ENCODE measurements around the gene SMCO4. TPM values are rescaled to one million over a fixed set of nuclear protein-coding genes. Genes with fewer than 3 reads are reported as not detected.
A peak's percentile ranks its signal among the peaks of the same experiment; 100 is the strongest.
"Not testable (repeated sequence)": the region's sequence is repeated elsewhere in the genome, so short reads cannot be mapped to it uniquely, and the experiment has no call there.

Gene SMCO4, protein sequence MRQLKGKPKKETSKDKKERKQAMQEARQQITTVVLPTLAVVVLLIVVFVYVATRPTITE
- 40.0 TPM for total RNA-seq
- long read RNA-seq, transcript SMCO4-201 (3 exons, 1,104 nt): major isoform, 37 of 55 reads
- long read RNA-seq, partial matches to known transcripts: 1 of 55 reads
- long read RNA-seq, other reads (novel, unspliced or antisense): 17 of 55 reads

DNA sequence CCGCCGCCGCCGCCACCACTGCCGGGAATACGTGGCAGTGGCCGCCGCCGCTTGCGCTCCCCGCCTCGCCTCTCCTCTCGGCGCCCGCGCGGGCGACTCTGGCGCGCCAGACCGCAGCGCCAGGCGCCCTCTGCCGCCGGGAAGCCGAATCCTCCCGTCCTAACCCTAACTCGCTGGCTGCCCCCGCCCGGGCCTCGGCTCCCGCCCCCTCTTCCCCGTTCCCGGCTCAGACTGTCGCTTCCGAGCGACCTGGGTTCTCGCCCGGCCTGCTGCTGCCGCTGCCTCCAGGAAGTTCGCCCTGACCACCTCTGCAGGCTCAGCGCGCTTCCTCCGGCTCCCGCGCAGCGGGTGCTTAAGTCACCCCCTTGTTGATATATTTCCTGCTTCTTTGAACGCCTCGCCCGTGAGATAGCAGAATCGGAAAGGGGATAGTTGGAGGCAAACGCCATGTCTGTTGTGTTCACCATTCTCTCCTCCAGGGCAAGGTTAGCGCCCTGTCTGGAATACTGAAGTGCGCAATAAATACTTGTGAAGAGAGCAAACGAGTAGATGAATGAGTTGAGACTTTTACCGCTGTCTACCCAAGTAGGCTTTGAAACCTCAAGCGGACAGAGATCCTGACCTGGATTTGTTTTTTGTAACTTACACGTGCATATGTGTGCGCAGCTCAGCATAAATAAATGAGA is at the start of gene SMCO4:
TSS of gene SMCO4 (minus strand) at position 100 of the 686 bp plus-strand sequence. CDS start 64,202 bp downstream, outside the sequence.
- DNase-seq (ENCODE audit: low spot score): peak; percentile 91
- intact Hi-C loops (cut with DNase I): loop anchor here (1.0 to 5.0 kb wide), 2 partner anchors 119 to 308 kb away; partner anchors contain the start of gene CEP295

DNA sequence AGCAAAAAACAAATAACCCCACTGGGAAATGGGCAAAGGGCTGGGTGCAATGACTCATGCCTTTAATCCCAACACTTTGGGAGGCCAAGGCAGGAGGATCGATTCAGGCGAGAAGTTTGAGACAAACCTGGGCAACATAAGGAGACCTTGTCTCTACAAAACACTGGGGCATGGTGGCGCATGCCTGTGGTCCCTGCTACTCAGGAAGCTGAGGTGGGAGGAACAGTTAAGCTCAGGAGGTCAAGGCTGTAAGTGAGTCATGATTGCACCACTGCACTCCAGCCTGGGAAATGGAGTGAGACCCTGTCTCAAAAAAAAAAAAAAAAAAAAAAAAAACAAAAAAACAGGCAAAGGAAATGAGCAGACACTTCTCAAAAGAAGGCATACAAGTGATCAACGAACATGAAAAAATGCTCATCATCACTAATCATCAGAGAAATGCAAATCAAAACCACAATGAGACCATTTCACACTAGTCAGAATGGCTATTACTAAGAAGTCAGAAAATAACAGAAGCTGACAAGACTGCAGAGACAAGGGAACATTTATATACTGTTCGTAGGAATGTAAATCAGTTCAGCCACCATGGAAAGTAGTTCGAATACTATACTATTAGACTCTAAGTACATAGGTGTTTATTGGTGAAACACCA is 48.2 kb upstream of the SMCO4 start:
- no peak for DNase-seq (ENCODE audit: low spot score)
- intact Hi-C loops (cut with DNase I): no loop called here

DNA sequence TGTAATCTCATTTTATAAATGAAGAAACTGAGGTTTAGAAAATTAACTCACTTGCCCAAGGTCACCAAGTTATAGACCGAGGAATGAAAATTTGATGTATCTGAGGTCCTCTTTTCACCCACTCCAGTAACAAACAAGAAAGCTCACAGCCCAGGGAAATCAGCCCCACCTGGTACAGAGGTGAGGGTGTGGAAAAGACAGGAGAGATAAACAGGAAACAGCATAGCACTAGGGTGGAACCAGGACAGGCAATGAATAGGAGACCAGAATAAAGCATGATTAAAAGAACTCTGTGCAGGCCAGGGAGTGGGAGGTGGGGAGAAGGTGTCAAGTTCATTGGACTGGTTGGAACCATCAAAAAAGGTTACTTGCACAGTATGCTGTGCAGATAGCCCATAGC is 46.2 kb upstream of the SMCO4 start:
- no peak for DNase-seq (ENCODE audit: low spot score)
- intact Hi-C loops (cut with DNase I): no loop called here

DNA sequence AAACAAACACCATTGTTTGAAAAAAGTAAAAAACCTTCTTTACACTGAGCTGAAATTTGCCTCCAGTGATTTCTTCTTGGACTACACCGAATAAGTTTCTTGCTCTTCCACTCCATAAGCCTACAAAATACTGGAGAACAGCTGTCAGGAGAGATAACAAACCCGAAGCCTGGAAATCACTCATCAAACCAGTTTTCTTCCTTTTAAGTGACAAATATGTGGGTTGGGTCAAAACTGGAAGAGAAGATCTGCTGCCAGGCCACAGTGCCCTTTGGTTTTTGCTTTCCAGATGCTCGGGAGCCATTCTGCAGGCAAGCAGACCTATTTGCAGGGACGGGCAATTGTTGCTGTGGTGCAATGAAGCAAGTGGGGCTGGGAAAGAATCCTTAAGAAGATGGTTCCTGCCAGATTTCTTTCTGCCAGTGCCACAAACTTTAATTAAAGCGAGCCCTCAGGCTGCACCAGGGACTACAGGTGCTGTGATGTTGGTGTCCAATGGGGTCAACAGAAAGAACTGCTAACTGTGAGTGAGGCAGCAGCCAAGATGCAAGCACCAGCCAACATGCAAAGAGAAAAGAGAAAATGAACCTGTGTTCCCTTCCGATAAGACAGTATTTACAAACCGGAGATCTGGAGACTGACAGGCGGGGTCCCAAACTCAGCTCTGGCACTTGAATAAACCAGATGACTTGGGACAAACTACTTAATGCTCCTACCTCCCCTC is 44.8 kb upstream of the SMCO4 start:
- intact Hi-C loops (cut with DNase I): no loop called here
- DNase-seq (ENCODE audit: low spot score): no peak

DNA sequence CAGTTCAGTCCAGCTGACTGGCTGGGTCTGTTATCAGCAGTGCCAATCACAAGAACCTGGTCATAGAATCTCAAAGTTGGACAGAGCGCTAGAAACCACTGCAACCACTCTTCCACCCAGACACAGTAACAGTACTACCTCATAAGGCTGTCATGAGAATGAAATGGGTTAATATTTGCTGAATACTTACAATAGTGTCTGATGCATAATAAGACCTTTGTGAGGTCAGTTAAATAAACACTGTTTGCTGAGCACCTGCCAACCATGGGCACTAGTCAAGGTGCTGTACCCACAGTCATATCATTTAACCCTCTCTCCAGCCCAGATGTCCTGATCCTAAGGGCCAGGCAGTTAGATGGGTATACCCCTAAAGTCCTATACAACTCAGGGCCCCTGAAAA is 44.2 kb upstream of the SMCO4 start:
- DNase-seq (ENCODE audit: low spot score); intact Hi-C loops (cut with DNase I): not testable (repeated sequence)

DNA sequence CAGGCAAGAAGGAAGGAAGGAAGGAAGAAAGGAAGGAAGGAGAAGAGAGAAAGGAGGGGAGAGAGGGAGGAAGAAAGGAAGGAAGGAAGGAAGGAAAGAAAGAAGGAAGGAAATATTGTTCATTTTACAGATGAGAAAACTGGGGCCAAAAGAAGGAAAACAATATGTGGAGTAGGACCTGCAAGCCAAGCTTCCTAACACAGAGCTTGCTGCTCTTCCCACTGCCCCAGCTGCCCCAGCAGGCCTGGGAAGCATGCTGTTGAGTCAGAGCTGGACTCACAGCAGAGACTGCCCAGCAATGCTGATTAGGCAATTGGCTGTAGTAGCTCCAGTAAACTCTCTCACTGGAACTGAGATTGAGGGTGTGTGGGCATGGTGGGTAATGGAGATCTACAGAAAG is 42.6 kb upstream of the SMCO4 start:
- DNase-seq (ENCODE audit: low spot score): no peak
- intact Hi-C loops (cut with DNase I): no loop called here

DNA sequence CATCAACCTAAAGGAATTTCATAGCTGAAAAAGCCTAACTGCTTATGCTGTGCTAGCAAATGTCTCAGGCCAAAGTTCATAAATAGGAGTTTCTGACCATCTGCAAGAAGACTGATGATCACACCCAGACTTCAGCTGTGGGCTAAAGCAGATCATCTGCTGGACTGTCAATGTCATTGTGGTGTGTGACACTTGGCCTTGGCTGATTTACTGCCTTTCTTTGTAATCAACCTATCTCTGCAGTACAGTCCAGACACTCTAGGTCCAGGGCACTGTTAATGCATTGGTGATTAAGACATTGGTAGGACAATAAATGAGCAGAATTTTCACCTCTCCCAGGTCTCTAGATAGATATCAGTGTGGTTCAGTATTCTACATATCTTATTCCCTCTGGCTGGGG is 40.3 kb upstream of the SMCO4 start:
- DNase-seq (ENCODE audit: low spot score): no peak
- intact Hi-C loops (cut with DNase I): no loop called here

DNA sequence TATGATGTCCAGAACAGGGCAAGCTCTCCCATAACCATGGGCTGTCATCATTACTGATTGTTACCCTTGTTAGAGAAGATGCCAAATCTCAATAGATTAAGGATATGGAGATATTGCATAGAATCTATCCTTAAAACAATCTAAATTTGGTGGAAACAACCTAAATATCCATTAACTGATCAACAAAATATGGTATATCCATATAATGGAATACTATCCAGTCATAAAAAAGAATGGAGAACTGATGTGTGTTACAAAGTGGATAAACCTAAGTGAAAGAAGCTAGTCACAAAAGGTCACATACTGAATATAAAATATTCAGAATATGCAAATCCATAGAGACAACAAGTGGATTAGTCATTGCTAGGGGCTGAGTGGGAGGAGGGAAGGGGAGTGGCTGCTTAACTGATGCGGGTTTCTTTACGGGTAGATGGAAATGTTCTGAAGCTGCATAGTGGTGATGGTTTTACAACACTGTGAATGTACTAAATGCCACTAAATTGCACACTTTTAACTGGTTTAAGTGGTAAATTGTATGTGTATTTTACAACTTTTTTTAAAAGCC is 36.1 kb upstream of the SMCO4 start:
- DNase-seq (ENCODE audit: low spot score): no peak
- intact Hi-C loops (cut with DNase I): no loop called here

DNA sequence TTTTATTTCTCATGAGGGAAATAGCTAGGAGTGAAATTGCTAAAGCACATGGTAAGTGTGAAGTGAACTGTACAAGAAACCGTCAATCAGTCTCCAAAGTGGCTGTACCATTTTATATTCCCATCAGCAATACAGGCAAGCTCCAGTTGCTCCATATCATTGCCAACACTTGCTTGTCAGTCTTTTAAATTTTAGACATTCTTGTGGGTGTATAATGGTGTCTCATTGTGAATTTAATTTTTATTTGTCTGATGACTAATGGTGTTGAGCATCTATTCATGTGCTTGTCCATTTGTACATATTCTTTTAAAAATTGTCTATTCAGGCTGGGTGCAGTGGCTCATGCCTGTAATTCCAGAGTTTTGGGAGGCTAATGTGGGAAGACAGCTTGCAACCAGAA is 34.1 kb upstream of the SMCO4 start:
- DNase-seq (ENCODE audit: low spot score): no peak
- intact Hi-C loops (cut with DNase I): no loop called here

DNA sequence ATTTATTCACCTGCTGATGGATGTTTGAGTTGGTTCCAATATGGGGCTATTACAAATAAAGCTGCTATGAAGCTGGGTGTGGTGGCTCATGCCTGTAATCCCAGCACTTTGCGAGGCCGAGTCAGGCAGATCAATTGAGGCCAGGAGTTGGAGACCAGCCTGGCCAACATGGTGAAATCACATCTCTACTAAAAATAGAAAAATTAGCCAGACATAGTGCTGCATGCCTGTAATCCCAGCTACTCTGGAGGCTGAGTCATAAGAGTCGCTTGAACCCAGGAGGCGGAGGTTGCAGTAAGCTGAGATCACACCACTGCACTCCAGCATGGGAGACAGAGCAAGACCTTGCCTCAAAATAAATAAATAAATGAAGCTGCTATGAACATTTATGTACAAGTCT is 33.7 kb upstream of the SMCO4 start:
- intact Hi-C loops (cut with DNase I); DNase-seq (ENCODE audit: low spot score): not testable (repeated sequence)

DNA sequence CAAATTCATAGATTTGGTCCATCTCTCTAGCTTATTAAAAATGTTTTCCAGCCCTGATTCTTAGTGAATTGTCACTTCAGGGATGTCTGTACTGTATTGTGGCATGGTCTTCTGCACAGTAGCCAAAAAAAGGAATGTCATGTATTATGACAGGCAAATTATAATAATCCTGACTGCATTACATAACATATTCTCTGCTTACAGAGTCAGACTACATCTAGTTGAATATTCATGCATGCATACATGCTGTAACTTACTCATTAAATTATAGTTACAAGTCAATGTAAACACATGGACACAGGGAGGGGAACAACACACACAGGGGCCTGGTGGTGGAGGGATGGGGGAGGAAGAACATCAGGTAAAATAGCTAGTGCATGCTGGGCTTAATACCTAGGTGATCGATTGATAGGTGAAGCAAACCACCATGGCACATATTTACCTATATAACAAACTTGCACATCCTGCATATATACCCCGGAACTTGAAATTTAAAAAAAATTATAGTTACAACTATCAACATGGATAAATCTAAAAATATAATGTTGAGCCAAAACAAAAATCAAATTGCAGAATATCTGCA is 31.5 kb upstream of the SMCO4 start:
- intact Hi-C loops (cut with DNase I): no loop called here
- no peak for DNase-seq (ENCODE audit: low spot score)

DNA sequence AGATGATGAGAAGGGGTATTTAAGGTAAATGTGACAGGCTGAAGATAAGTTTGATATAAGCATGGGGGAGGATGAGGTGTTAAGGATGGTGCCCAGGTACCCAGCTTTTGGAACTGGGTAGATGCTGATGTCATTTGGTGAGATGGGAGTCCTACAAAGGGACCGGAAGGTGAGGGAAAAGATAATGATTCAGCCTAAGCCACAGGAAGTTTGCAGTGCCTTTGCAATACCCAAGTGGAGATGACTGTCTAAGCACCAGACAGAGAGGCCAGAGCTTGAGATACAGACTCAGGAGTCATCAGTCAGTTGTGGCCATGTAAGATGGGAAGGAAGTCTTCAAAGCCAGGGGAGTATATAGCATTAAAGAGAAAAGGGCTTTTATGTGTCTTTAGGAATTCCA is 30.0 kb upstream of the SMCO4 start:
- intact Hi-C loops (cut with DNase I): no loop called here
- DNase-seq (ENCODE audit: low spot score): no peak

DNA sequence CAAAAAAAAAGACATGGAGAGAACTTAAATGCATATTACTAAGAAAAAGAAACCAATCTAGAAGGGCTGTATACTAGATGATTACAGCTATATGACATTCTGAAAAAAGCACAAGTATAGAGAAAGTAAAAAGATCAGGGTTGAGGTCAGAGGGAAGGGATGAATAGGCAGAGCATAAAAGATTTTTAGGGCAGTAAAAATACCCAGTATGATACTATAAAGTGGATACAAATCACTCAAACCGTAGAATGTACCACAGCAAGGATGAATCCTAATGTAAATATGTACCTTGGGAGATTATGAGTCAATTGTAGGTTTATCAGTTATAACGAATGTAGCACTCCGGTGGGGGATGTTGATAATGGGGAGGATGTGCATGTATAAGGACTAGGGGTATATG is 29.4 kb upstream of the SMCO4 start:
- intact Hi-C loops (cut with DNase I): no loop called here
- no peak for DNase-seq (ENCODE audit: low spot score)

DNA sequence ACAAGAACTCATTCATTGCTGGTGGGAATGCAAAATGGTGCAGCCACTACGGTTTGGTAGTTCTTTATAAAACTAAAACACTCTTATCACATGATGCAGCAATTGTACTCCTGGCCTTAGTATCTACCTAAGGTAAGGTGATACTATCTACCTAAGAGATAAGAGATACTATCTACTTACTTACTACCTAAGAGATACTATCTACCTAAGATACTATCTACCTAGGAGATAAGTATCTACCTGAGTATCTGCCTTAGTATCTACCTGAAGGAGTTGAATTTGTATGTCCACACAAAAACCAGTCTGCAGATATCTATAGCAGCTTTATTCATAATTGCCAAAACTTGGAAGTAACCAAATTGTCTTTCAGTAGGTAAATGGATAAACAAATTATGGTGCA is 29.0 kb upstream of the SMCO4 start:
- intact Hi-C loops (cut with DNase I): no loop called here
- no peak for DNase-seq (ENCODE audit: low spot score)

DNA sequence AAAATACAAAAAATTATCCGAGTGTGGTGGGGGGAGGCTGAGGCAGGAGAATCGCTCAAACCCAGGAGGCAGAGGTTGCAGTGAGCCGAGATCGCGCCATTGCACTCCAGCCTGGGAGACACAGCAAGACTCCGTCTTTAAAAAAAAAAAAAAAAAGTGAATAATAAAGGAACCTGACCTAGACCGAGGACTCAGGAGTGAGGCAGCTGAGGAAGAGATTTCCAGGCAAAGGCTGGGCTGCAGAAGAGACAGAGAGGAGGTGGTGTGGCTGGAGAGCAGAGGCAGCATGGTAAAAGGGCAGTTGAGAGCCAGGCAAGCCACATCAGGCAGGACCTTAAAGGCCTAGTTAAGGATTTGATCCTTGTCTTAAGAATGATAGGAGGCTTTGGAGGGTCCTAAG is 28.4 kb upstream of the SMCO4 start:
- intact Hi-C loops (cut with DNase I): no loop called here
- no peak for DNase-seq (ENCODE audit: low spot score)

DNA sequence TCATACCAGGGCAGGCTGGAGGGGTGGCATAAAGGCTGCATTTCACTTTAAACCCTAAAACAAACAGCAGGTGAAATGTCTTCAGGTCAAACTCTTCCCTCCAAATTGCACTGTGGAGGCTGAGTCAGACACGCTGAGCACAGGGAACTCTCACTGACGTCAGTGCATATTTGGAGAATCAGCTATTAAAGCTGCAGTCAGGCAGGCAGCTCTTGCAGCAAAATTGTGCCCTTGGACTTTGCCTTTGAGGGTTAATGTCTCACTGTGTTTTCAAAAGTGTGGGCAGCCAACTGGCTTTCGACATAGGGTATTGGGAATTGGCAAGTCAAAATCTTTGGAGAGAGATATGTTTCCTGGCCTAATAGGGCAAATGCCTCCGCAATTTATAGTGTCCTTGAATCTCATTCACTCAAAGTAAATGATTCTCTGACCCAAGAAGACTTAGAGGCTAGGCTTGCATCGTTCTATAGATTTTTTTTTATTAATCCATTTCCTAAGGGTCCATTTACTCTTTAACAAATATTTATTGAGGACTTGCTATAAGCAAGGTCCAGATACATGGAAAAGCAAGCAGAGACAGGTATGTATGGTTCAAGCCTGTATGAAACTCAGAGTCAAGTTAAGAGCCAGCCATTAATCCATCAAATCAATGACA is 27.7 kb upstream of the SMCO4 start:
- intact Hi-C loops (cut with DNase I): no loop called here
- no peak for DNase-seq (ENCODE audit: low spot score)

DNA sequence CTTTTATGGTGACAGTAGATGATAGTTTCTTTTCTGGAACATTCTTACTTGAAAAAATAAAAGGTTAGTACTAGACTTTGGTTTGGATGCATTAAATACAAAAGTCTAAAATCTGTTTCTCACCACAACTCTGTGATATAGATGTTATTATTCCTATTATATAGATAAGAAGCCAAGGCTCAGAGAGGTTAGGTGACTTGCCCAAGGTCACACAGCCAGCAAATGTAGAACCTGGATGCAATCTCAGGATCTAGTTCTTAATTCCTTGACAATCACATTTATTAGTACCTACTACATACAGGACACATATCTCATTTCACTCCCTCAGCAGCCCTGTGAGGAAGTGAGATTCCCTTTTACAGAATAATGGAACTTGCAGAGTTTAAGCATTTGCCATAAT is 26.3 kb upstream of the SMCO4 start:
- intact Hi-C loops (cut with DNase I): loop anchor here (10.0 kb wide), 1 partner anchor 245 kb away; no protein-coding TSS in a partner anchor

DNA sequence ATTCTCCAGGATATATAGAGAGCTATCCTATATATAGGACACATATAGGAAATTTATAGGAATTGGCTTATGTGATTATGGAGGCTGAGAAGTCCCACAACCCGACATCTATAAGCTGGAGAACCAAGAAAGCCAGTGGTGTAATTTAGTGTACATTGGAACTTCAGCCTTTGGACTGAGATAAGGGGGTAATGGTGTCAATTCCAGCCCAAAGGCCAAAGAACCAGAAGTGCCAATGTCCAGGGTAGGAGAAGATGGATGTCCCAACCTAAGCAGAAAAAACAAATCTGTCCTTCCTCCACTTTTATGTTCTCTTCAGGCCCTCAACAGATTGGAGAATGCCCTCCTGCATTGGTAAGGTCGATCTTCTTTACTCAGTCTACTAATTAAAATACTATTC is 25.5 kb upstream of the SMCO4 start:
- intact Hi-C loops (cut with DNase I): loop anchor here (10.0 kb wide), 1 partner anchor 244 kb away; no protein-coding TSS in a partner anchor
- DNase-seq (ENCODE audit: low spot score): no peak

More for the DNA sequence above, 26.3 kb upstream of the SMCO4 start:
- DNase-seq (ENCODE audit: low spot score): no peak

DNA sequence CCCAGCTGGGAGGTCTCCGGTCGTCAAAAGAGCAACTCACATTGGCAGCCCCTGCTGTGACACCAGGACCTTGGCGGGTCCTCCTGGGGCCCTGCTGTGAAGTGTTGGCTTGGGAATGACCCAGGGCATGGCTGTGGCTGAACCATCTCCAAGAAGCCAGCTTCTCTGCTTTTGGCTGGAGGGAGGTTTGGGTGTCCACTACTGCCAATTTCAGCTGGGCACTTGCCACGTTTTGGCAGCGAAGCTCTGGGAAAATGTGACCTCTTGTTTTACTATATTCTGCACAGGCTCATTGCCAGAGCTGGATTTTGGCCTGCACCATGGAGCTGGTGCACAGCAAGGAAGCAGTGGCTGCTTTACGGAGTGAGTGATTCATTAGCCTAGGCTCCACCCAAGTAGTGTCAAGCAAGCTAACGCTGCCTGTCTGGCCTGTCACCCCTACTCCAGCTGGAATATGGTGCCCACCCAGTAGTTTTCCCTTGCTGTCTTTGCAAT is 24.3 kb upstream of the SMCO4 start:
- peak; percentile 81 for DNase-seq (ENCODE audit: low spot score)
- intact Hi-C loops (cut with DNase I): loop anchor here (10.0 kb wide), 1 partner anchor 243 kb away; no protein-coding TSS in a partner anchor
